Measurements from ENCODE around the gene UCK2.

UCK2 gene

DNA sequence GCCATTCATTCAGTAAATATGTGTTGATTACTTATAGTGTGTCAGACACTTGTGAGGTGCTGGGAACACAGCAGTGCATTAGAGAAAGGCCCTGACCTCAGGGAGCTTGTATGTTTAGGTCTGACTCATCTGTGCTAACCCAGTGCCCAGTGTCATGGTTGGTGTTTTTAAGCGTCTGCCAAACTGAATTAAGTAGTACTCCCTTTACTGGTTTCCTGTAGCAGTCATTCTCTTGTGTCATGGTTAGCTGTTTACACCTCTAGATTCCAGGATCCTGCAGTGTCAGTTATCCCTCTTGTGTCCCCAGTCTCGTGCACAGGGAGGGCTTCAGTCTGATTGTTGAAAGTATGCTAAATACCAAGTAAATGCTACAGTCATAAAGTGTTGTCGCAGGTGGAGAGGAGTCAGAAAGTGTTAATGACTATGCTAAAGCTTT is 14.2 kb downstream of the UCK2 start:
- DNase-seq (ENCODE audit: low read depth) = peak; percentile 68
- TF ChIP-seq, protein P1, sequence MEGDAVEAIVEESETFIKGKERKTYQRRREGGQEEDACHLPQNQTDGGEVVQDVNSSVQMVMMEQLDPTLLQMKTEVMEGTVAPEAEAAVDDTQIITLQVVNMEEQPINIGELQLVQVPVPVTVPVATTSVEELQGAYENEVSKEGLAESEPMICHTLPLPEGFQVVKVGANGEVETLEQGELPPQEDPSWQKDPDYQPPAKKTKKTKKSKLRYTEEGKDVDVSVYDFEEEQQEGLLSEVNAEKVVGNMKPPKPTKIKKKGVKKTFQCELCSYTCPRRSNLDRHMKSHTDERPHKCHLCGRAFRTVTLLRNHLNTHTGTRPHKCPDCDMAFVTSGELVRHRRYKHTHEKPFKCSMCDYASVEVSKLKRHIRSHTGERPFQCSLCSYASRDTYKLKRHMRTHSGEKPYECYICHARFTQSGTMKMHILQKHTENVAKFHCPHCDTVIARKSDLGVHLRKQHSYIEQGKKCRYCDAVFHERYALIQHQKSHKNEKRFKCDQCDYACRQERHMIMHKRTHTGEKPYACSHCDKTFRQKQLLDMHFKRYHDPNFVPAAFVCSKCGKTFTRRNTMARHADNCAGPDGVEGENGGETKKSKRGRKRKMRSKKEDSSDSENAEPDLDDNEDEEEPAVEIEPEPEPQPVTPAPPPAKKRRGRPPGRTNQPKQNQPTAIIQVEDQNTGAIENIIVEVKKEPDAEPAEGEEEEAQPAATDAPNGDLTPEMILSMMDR (IDR thresholded peaks at IDR 0.05; ENCODE audit: insufficient read depth, low read depth, low read length, missing control alignments) = no peak

DNA sequence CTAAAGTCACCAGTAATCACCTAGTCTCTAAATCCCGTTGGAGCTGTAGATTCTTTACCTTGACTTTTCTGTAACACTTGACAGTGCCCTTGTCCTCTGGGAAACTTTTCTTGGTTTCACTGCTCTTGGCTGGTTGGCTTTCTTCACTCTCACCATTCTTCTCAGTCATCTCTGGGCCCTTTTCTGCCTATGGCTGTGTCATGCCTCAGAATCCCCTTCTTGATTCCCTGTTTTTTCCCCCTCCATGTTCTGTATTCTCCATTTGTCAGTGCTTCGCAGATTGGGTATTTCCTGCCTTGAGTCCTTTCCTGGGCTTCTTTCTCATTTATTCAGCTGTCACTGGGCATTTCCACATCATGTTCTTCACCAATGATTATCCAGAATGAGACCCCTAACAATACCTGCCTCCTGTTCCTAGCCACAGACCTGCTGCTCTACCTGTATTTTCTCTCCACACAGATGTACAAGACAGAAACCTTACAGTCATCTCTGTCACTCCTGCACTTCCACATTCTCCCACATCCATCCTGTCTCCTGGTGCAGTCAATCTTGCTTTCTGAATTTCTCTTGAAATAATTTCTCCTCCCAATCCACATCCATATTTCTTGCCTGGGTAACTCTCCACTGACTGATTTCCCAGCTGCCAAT is 14.7 kb downstream of the UCK2 start:
- peak; percentile 29 for DNase-seq (ENCODE audit: low read depth)
- no peak overlapping the region for H3K4me3 ChIP-seq (ENCODE audit: low read depth, low read length)
- TF ChIP-seq, protein P1 (IDR thresholded peaks at IDR 0.05; ENCODE audit: insufficient read depth, low read depth, low read length, missing control alignments) = no peak

More for the DNA sequence above, 14.2 kb downstream of the UCK2 start:
- no peak overlapping the region for H3K4me3 ChIP-seq (ENCODE audit: low read depth, low read length)

DNA sequence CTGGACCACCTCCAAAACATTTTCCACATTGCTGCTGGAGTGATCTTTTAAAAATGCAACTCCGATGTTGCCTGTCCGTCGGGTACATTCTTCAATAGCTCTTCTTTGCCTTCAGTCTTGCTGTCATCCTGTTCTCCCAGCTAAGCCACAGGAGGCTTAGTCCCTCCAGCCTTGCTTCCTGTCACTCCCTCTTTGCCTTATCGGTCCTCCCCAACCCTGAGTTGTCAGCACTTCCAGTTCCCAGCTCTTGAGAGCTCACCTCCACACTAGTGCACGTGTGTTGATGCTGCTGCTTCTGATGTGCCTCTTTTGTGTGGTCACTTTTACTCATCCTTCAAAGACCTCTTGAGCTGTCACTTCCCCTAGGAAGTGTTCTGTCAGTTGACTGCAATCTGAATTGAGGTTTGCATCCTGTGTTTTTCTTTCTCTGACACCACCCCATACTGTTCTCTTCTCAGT is 15.3 kb downstream of the UCK2 start:
- DNase-seq (ENCODE audit: low read depth) = peak; percentile 78
- no peak overlapping the region for H3K4me3 ChIP-seq (ENCODE audit: low read depth, low read length)
- TF ChIP-seq, protein P1 (IDR thresholded peaks at IDR 0.05; ENCODE audit: insufficient read depth, low read depth, low read length, missing control alignments) = no peak

DNA sequence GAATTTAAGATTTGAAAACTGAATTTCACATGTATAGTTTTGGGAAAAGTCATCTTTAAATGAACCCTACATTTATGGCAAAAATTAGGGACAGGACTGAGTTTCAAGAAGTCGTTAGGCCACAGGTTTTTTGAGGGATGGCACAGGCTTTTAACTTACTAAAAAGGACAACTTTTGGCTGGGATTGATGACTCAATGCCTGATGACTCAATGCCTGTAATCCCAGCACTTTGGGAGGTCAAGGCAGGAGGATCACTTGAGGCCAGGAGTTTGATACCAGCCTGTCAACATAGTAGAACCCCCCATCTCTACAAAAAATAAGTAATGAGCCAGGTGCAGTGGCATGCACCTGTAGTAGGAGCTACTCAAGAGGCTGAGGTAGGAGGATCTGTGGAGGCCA is 15.9 kb downstream of the UCK2 start:
- no peak overlapping the region for H3K4me3 ChIP-seq (ENCODE audit: low read depth, low read length)
- TF ChIP-seq, protein P1 (IDR thresholded peaks at IDR 0.05; ENCODE audit: insufficient read depth, low read depth, low read length, missing control alignments) = no peak
- DNase-seq (ENCODE audit: low read depth) = no peak

DNA sequence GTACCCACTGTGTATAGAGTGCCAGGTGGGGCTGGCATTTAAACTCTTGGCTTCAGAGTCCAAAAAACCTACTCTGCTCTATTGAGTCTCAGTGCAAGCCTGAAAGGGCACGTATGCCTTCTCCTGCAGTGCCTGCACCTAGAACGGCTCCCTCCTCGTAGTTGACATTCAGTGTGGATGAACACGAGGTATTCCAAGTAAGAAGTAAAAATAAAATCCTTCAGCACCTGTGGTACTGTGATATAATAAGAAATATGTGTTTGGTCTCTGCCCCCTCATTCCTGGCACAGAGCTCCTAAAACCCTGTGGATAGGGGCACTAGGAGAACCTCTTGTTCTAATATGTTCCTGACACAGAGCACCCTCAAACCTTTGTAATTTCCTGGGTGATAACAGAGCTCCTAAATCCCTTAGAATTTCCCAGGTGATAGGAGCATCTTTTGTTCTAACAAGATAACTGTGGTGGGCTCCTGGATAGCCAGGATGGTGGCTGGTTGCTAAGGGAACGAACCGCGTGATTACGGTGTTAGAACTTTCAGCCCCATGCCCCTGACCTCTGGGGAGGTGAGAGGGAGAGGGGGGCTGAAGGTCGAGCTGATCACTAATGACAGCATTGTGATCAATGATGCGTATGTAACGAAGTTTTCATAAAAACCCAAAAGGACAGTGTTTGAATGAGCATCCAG is 16.8 kb downstream of the UCK2 start:
- no peak for DNase-seq (ENCODE audit: low read depth)
- no peak overlapping the region for H3K4me3 ChIP-seq (ENCODE audit: low read depth, low read length)
- TF ChIP-seq, protein P1 (IDR thresholded peaks at IDR 0.05; ENCODE audit: insufficient read depth, low read depth, low read length, missing control alignments) = no peak

DNA sequence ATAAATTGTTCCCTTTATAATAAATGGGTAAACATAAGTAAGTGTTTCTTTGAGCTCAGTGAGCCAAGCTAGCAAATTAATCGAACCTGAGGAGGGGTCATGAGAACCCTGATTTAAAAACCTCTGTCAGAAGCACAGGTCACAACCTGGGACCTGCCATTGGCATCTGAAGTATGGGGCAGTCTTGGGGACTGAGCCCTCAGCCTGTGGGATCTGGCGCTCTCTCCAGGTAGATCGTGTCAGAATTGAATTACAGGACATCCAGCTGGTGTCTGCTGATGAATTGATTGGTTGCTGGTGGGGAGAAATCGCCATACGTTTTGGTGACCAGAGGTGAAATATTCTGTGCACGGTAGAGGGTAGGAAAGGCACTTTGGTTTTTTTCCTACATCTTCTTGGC is 17.5 kb downstream of the UCK2 start:
- TF ChIP-seq, protein P1 (IDR thresholded peaks at IDR 0.05; ENCODE audit: insufficient read depth, low read depth, low read length, missing control alignments) = no peak
- DNase-seq (ENCODE audit: low read depth) = no peak
- no peak overlapping the region for H3K4me3 ChIP-seq (ENCODE audit: low read depth, low read length)

All from GM12865 (cell line).